ENCODE data around the gene YY1.

DNA sequence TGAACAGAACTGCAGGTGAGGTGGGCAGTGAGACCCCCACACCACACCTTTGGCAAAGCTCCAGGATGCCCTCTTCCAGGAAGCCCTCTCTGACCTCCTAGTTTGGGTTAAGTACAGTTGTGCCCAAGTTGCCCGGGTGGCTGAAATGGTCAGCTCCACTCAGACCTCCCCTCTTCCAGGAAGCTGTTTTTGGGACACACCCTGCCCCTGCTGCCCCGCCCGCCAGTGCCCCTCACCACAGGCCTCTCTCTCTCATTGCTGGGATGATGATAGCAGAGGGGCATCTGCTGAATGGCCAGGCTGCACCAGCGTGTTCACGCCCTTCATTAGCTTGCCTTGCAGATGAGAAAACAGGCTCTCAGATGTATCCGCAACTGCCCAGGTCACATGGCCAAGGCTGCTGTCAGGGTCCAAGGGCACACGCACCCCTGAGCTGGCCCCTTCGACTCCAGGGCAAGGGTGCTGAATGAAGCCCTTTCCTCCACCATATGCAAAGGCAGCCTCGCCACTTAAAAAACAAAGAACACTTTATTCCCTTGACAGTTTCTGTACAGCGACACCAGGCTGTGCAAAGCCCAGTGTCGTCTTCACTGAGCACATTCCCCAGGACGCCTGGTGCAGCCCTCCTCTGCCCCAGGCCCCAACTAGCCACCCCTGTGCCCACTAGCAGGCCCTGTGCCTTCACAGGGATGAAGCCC is 51.8 kb downstream of the YY1 start:
- TF ChIP-seq, protein P1, sequence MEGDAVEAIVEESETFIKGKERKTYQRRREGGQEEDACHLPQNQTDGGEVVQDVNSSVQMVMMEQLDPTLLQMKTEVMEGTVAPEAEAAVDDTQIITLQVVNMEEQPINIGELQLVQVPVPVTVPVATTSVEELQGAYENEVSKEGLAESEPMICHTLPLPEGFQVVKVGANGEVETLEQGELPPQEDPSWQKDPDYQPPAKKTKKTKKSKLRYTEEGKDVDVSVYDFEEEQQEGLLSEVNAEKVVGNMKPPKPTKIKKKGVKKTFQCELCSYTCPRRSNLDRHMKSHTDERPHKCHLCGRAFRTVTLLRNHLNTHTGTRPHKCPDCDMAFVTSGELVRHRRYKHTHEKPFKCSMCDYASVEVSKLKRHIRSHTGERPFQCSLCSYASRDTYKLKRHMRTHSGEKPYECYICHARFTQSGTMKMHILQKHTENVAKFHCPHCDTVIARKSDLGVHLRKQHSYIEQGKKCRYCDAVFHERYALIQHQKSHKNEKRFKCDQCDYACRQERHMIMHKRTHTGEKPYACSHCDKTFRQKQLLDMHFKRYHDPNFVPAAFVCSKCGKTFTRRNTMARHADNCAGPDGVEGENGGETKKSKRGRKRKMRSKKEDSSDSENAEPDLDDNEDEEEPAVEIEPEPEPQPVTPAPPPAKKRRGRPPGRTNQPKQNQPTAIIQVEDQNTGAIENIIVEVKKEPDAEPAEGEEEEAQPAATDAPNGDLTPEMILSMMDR (conservative IDR thresholded peaks at IDR 0.05 in 1 of 2, IDR thresholded peaks at IDR 0.05 in 1 of 2; ENCODE audit: extremely low read depth in 1 of 2, insufficient read depth in 1 of 2, low read depth in 1 of 2, low read length in 2 of 2): no peak
- no peak for TF ChIP-seq EZH2 (IDR thresholded peaks at IDR 0.05; ENCODE audit: borderline replicate concordance, low read length)

All from mammary epithelial cell (primary cell).